Panc1 (cell line): Measurements from ENCODE around the gene SLC27A3. TPM values are rescaled to one million over a fixed set of nuclear protein-coding genes. Genes with fewer than 3 reads are reported as not detected.

Experiments used
- ATAC-seq: fragments of 200-7000 bp; cut with Tn5 transposase; 2 replicates; pipeline ENCODE4 v1.9.1; 2020; ENCODE audit warnings: mild to moderate bottlenecking, moderate library complexity
- BruUV-seq: library from RNA; stranded (reverse); fragments of 400-500 nt; replicated peaks from 2 replicates; lab custom pipeline; 2021; lab: Mats Ljungman, UMichigan
- CTCF ChIA-PET: fragments of 300-600 bp; sonication (Branson Sonifier 250); formaldehyde crosslinking; loops from one replicate; lab custom pipeline; 2022; ENCODE audit warnings: antibody characterized with exemption; lab: Charles Lee
- POLR2A ChIA-PET: fragments of 300-600 bp; sonication (Branson Sonifier 250); formaldehyde crosslinking; loops from one replicate; lab custom pipeline; 2022; ENCODE audit warnings: antibody characterized with exemption; lab: Charles Lee
- DNase-seq: peaks from one replicate; pipeline ENCODE4 v3.0.0-alpha.2; 2010; ENCODE audit warnings: low read depth, low spot score
- H3K27ac ChIP-seq: 2 replicates; pipeline ENCODE4 v1.5.1; 2011; ENCODE audit warnings: mild to moderate bottlenecking, low read length, inconsistent platforms
- H3K27me3 ChIP-seq: fragments of 200-500 bp; sonication (Bioruptor generic); 2 replicates; pipeline ENCODE4 v1.6.0; 2014; ENCODE audit warnings: low read length, inconsistent platforms; ENCODE audit not compliant: control insufficient read depth, insufficient read depth
- H3K36me3 ChIP-seq: fragments of 200-500 bp; sonication (Bioruptor generic); 2 replicates; pipeline ENCODE4 v1.5.1; 2014; ENCODE audit warnings: inconsistent platforms, mild to moderate bottlenecking, low read length, moderate library complexity; ENCODE audit not compliant: control insufficient read depth, insufficient read depth
- H3K4me1 ChIP-seq: 2 replicates; pipeline ENCODE4 v1.5.1; 2011; ENCODE audit warnings: inconsistent platforms, mild to moderate bottlenecking, low read length, moderate library complexity; ENCODE audit not compliant: control insufficient read depth, insufficient read depth
- H3K4me3 ChIP-seq, 2 experiments: 2 replicates each; pipeline ENCODE4 v1.5.1; 2011 to 2012; ENCODE audit warnings: low read depth in 2 of 2, low read length in 2 of 2, mild to moderate bottlenecking in 2 of 2, inconsistent platforms in 1 of 2, moderate library complexity in 1 of 2
- H3K9me3 ChIP-seq: fragments of 200-500 bp; sonication (Bioruptor generic); 2 replicates; pipeline ENCODE4 v1.5.1; 2014; ENCODE audit warnings: low read depth, mild to moderate bottlenecking, inconsistent platforms, low read length, moderate library complexity; ENCODE audit not compliant: control insufficient read depth, insufficient read depth
- CTCF ChIP-seq: fragments of 450-650 bp; IDR thresholded peaks from 2 replicates; pipeline ENCODE4 v1.5.1; 2017; ENCODE audit warnings: mild to moderate bottlenecking
- POLR2AphosphoS5 ChIP-seq: IDR thresholded peaks from 2 replicates; pipeline ENCODE4 v1.6.1; 2012; ENCODE audit warnings: mild to moderate bottlenecking, low read depth, low read length, moderate library complexity
- REST ChIP-seq, 2 experiments: IDR thresholded peaks; 2 replicates each; pipeline ENCODE4 v1.6.1; 2011 to 2012; ENCODE audit warnings: low read depth in 2 of 2, control low read depth in 1 of 2, low read length in 1 of 2, mild to moderate bottlenecking in 1 of 2, moderate library complexity in 1 of 2; ENCODE audit not compliant: insufficient read depth in 1 of 2
- SIN3A ChIP-seq: IDR thresholded peaks from 2 replicates; pipeline ENCODE4 v1.6.1; 2012; ENCODE audit warnings: low read depth, mild to moderate bottlenecking, low read length, moderate library complexity, borderline replicate concordance; ENCODE audit not compliant: insufficient read depth
- TCF7L2 ChIP-seq: IDR thresholded peaks from 2 replicates; pipeline ENCODE4 v1.6.1; 2011; ENCODE audit warnings: mild to moderate bottlenecking, low read depth, low read length, inconsistent platforms
- in situ Hi-C: cut with HindIII; loops from 2 replicates; pipeline ENCODE4 v1.10.0; 2016; ENCODE audit warnings: low sequenced_read_pairs, low pct_unique_long_range_greater_than_20kb
- intact Hi-C: fragments of 100-400 bp; cut with micrococcal nuclease; formaldehyde crosslinking; loops from one replicate; pipeline ENCODE4 v1.10.0; 2022; ENCODE audit not compliant: unreplicated experiment
- total RNA-seq: library from RNA; stranded (reverse); gene quantifications from one replicate; pipeline ENCODE4 v1.2.1, GENCODE V29; 2021; ENCODE audit not compliant: unreplicated experiment

The SLC27A3 gene
- total RNA-seq, 1 experiment from 2014 or later: 8.0 TPM

GRCh38 chr1:153728305-153729066 is 46.7 kb upstream of the SLC27A3 start:
- TF ChIP-seq TCF7L2 (no peak), CTCF (no peak), REST (IDR thresholded peaks at IDR 0.05; ENCODE audit: insufficient read depth in 1 of 2, low read depth in 2 of 2, low read length in 1 of 2) (no peak), SIN3A (no peak), POLR2AphosphoS5 (no peak)
- DNase-seq (no peak), ATAC-seq (no peak)
- CTCF ChIA-PET: no interaction called here
- Histone ChIP-seq H3K27me3 (no peaks in the 10 kb centered on the region), H3K4me1 (peaks cover 14% of the 10 kb centered on the region), H3K9me3 (no peaks in the 10 kb centered on the region), H3K4me3 (peak overlapping the region; percentile 89 to 100), H3K27ac (peak overlapping the region; percentile 98), H3K36me3 (no peaks in the 10 kb centered on the region; the same call in 1 of the 2 replicates)
- POLR2A ChIA-PET: interaction anchor here (0.8 to 1.0 kb wide), 2 partner anchors 24 to 47 kb away, joined by 3 to 12 read pairs; no protein-coding TSS in a partner anchor
- in situ Hi-C loops (no loop called here), intact Hi-C loops (no loop called here)
- BruUV-seq: TSS peak; percentile 90

- Histone ChIP-seq H3K4me3 (no peak overlapping the region), H3K27me3 (no peaks in the 10 kb centered on the region), H3K9me3 (no peaks in the 10 kb centered on the region), H3K36me3 (no peaks in the 10 kb centered on the region; the same call in 1 of the 2 replicates), H3K4me1 (peaks cover 14% of the 10 kb centered on the region), H3K27ac (no peak overlapping the region)
- intact Hi-C loops: no loop called here
- POLR2A ChIA-PET: no interaction called here
- no peak for DNase-seq
- BruUV-seq: no TSS peak
- TF ChIP-seq SIN3A (no peak), CTCF (no peak), TCF7L2 (no peak), POLR2AphosphoS5 (no peak), REST (IDR thresholded peaks at IDR 0.05; ENCODE audit: insufficient read depth in 1 of 2, low read depth in 2 of 2, low read length in 1 of 2) (no peak)
- in situ Hi-C loops: no loop called here
- CTCF ChIA-PET: no interaction called here
- ATAC-seq: no peak
Observed at GRCh38 chr1:153730468-153730988, 44.7 kb upstream of the SLC27A3 start.
